Measurements from ENCODE around the gene RIPOR3. TPM values are rescaled to one million over a fixed set of nuclear protein-coding genes. Genes with fewer than 3 reads are reported as not detected.
"Not testable (repeated sequence)": the region's sequence is repeated elsewhere in the genome, so short reads cannot be mapped to it uniquely, and the experiment has no call there.

Gene RIPOR3
- polyA plus RNA-seq, 4 donors, result 6.2 to 7.1 (median 6.6) TPM

DNA sequence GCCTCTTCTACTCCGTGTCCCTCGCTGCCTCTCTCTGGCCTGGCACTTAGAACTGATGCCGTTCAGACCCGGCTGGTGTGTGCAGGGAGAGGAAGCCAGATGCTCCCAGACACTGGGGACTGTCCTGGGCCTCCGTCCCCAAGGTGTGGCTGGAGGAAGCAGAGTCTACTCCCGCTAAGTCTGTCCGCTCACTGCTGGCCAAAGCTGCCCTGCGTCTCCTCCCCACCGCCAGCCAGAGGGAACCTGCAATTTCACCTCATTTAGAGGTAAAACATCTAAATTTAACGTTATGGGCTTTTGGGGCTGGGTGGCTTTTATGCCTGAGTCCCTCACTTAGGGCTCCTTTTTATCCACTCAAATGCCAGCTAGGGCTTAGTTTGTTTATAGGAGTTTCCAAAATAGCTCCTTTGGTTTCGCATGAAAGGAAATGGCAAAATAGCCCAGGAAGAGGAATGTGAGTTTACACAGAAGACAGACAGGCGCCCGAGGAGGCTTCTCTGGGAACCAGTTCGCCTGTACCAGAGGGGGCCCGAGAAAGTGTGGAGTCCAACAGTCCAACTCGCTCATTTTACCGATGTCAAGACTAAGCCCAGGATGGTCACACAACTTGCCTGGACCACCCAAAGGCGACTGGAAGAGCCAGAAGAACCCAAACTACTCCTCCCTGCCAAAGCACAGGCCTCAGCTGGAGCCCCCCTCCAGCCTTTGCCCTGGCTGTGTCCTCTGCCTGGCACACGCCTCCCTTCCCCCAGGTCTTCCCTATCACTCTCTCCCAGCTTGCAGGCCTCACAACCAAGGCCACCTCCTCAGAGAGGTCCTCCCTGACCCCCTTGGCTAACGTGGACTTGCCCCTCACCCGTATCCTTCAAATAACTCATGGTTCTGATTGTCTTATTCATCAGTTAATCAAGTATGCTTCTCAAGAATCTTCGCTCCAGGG lies 54.5 kb downstream of the RIPOR3 start:
- DNase-seq (ENCODE audit: low read depth in 4 of 4, low spot score in 3 of 4), result no peak

- DNase-seq (ENCODE audit: low read depth in 4 of 4, low spot score in 3 of 4), result no peak
Measured at GRCh38 chr20:50635676-50636600, 55.4 kb downstream of the RIPOR3 start.

GRCh38 chr20:50635014-50635557 lies 56.3 kb downstream of the RIPOR3 start:
- no peak for DNase-seq (ENCODE audit: low read depth in 4 of 4, low spot score in 3 of 4)

DNA sequence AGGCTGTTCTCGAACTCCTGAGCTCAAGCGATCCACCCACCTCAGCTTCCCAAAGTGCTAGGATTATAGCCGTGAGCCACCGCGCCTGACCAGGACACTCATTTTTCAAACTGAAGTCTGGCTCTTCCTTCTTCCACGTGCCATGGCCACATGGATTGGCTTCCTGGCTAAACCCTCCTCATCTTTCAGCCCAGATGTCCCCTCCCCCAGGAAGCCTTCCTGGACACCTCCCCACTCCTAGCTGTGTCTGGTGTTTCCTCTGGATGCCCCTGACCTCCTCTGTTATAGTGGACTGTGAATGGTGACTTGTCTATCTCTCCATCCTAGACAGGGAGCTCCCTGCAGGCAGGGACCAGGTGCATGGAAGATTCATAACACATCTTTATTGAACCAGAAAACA lies 57.2 kb downstream of the RIPOR3 start:
- DNase-seq (ENCODE audit: low read depth in 4 of 4, low spot score in 3 of 4), result no peak

- DNase-seq (ENCODE audit: low read depth in 4 of 4, low spot score in 3 of 4), result no peak
Measured at GRCh38 chr20:50633361-50633760, 58.0 kb downstream of the RIPOR3 start.

GRCh38 chr20:50632701-50633100 lies 58.6 kb downstream of the RIPOR3 start:
- no peak for DNase-seq (ENCODE audit: low read depth in 4 of 4, low spot score in 3 of 4)

DNA sequence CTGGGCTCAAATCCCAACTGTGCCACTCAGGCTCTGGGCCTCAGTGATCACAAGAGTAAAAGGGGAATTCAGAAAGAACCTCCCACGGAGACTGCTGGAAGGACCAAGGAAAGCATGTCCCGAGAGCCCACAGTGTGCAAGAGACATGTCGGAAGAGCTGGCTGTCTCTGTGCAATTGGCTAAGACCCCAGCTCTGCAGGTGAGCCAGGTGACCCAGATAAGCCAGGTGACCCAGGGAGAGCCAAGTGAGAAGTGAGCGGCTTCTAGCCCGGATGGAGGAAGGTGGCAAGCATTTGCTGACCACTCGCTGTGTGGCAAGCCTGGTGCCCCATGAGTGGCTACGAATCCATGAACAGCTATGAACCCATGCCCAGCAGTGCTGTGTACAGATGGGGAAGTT lies 59.1 kb downstream of the RIPOR3 start:
- DNase-seq (ENCODE audit: low read depth in 4 of 4, low spot score in 3 of 4), result no peak

DNA sequence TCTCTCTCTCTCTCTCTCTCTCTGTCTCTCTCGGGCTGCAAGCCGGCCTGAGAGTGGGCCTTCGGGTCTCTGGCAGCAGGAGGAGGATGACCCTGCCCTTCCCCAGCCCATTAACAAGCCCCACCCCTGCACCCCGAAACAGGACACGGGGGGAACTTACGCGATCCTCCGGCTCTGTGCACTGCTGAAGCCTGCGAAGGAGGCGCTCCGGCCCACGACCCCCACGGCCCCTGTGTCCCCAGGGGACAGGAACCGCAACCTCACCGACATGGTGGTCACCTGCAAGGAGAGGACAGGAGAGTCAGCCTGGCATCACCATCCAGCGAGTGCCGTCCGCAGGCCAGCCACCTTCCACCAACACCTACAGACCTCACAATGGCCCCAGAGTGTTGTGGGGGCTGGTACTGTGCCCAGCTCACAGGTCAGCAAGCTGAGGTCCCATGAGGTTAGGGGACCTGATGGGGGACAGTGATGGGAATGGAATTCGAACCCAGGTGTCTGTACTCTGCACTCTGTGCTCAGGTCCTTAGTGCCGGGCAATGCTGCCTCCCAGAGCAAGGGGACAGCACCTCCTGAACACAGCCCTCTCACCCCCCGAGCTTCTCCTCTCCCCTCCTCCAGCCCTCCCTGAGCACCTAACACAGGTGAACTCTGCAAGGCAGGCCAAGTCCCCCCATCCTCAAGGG lies 60.6 kb downstream of the RIPOR3 start:
- DNase-seq (ENCODE audit: low read depth in 4 of 4, low spot score in 3 of 4), result no peak

- DNase-seq (ENCODE audit: low read depth in 4 of 4, low spot score in 3 of 4), result no peak
Measured at GRCh38 chr20:50629670-50630045, 61.7 kb downstream of the RIPOR3 start.

- DNase-seq (ENCODE audit: low read depth in 4 of 4, low spot score in 3 of 4), result no peak
Measured at GRCh38 chr20:50628853-50629669, 62.3 kb downstream of the RIPOR3 start.

GRCh38 chr20:50628332-50628731 lies 63.0 kb downstream of the RIPOR3 start:
- DNase-seq (ENCODE audit: low read depth in 4 of 4, low spot score in 3 of 4), result no peak

DNA sequence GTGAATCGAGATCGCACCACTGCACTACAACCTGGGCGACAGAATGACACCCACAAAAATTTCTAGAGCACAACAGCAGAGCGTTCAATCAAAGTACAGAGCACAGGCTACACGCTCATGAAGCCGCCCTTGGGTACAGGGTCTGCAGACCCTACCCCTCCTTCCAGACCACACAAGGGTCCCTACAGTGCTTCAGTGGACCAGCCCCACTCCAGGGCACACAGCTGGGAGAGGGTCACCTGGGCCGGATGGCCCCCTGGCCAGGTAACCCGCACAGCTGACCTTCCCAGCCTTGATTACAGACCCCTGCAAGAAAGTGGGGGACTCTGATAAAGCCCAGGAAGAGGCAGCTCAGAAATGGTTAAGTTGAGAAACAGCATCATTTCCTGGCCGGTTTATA lies 63.6 kb downstream of the RIPOR3 start:
- no peak for DNase-seq (ENCODE audit: low read depth in 4 of 4, low spot score in 3 of 4)

- no peak for DNase-seq (ENCODE audit: low read depth in 4 of 4, low spot score in 3 of 4)
Measured at GRCh38 chr20:50625986-50626677, 65.2 kb downstream of the RIPOR3 start.

GRCh38 chr20:50624351-50625016 lies 66.9 kb downstream of the RIPOR3 start:
- DNase-seq (ENCODE audit: low read depth in 4 of 4, low spot score in 3 of 4), result no peak

DNA sequence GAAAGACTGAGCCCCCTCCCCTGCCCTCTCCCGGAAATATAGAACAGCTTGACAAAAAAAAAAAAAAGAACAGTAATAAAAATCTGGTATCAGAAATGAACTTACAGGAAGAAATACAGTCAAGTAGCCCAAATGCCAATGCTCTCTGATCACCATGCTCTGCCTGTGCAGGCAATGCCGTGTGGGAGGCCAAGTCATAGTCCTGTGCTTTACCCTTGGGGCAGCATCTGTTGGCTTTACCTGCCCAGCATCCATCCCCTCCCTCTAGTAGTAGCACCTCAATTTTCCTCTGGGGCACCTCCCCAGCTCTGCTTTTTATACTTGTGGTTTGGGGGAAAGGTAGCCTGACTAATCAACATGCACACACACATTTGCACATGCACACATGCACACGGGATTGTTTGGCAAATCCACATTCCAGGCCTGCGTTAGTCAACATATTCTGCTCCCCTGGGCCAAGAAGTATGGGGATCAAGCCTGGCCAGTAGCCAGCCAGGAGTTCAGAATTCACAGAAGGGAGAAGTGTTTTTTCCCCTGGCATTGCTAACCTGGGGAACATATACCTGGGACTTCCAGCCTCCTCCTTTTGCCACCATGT lies 70.2 kb downstream of the RIPOR3 start:
- DNase-seq (ENCODE audit: low read depth in 4 of 4, low spot score in 3 of 4), result no peak

GRCh38 chr20:50620459-50620858 lies 70.9 kb downstream of the RIPOR3 start:
- DNase-seq (ENCODE audit: low read depth in 4 of 4, low spot score in 3 of 4), result not testable (repeated sequence)

DNA sequence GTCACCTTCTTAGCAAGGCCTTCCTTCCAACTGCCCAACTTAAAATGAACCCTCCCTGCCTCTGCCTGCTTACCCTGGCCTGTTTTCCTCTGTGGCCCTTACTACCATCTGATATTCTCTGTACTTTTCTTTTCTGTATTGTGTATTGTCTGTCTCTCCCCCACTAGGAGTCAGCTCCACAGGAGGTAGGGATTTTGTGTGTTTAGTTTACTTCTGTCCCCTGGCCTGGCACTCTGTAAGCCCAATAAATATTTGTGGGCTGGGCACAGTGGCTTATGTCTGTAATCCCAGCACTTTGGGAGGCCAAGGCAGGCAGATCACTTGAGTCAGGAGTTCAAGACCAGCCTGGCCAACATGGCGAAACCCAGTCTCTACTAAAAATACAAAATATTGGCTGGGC lies 72.8 kb downstream of the RIPOR3 start:
- no peak for DNase-seq (ENCODE audit: low read depth in 4 of 4, low spot score in 3 of 4)

- DNase-seq (ENCODE audit: low read depth in 4 of 4, low spot score in 3 of 4), result no peak
Measured at GRCh38 chr20:50617022-50617421, 74.3 kb downstream of the RIPOR3 start.
